T-helper 17 cell (primary cell): ENCODE measurements around the gene TAF3. TPM values are rescaled to one million over a fixed set of nuclear protein-coding genes. Genes with fewer than 3 reads are reported as not detected.
"Not testable (repeated sequence)": the region's sequence is repeated elsewhere in the genome, so short reads cannot be mapped to it uniquely, and the experiment has no call there.

ENCODE experiments used
- ATAC-seq: fragments of 150-1000 bp; cut with Tn5 transposase; 2 replicates; pipeline ENCODE4 v1.10.0; 2021; ENCODE audit warnings: mild to moderate bottlenecking, moderate library complexity
- DNase-seq, 3 donors: peaks; one replicate each; pipeline versions ENCODE4 v3.0.0 to v3.0.0-alpha.2; 2020 to 2021
- H3K9me3 ChIP-seq: one replicate; pipeline ENCODE4 v1.7.0; 2013; ENCODE audit warnings: low read length, mild to moderate bottlenecking; ENCODE audit not compliant: control insufficient read depth, poor library complexity, severe bottlenecking
- H3K27ac Mint-ChIP-seq: one replicate; pipeline ENCODE4 v1.8.0; 2022; ENCODE audit warnings: mild to moderate bottlenecking, moderate library complexity, mixed read lengths
- H3K27me3 Mint-ChIP-seq: one replicate; pipeline ENCODE4 v1.8.0; 2022; ENCODE audit warnings: mixed read lengths
- H3K36me3 Mint-ChIP-seq: one replicate; pipeline ENCODE4 v1.8.0; 2022; ENCODE audit warnings: low read depth, mixed read lengths
- H3K4me1 Mint-ChIP-seq: one replicate; pipeline ENCODE4 v1.8.0; 2022; ENCODE audit warnings: mild to moderate bottlenecking, mixed read lengths
- H3K4me3 Mint-ChIP-seq: one replicate; pipeline ENCODE4 v1.8.0; 2022; ENCODE audit warnings: mild to moderate bottlenecking, moderate library complexity, mixed read lengths
- total RNA-seq, 4 donors: library from RNA in 2 of 4; stranded (reverse) in 2 of 4; gene quantifications; one replicate each; pipeline ENCODE4 v1.2.3 and lab custom pipeline; 2022 to 2026

Gene TAF3, protein sequence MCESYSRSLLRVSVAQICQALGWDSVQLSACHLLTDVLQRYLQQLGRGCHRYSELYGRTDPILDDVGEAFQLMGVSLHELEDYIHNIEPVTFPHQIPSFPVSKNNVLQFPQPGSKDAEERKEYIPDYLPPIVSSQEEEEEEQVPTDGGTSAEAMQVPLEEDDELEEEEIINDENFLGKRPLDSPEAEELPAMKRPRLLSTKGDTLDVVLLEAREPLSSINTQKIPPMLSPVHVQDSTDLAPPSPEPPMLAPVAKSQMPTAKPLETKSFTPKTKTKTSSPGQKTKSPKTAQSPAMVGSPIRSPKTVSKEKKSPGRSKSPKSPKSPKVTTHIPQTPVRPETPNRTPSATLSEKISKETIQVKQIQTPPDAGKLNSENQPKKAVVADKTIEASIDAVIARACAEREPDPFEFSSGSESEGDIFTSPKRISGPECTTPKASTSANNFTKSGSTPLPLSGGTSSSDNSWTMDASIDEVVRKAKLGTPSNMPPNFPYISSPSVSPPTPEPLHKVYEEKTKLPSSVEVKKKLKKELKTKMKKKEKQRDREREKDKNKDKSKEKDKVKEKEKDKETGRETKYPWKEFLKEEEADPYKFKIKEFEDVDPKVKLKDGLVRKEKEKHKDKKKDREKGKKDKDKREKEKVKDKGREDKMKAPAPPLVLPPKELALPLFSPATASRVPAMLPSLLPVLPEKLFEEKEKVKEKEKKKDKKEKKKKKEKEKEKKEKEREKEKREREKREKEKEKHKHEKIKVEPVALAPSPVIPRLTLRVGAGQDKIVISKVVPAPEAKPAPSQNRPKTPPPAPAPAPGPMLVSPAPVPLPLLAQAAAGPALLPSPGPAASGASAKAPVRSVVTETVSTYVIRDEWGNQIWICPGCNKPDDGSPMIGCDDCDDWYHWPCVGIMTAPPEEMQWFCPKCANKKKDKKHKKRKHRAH
- total RNA-seq: 10 to 100 TPM; 17.0 to 18.4 TPM
- 34.9 to 41.6 reads per million in 2 donors for total RNA-seq (lab: John Stamatoyannopoulos, UW)

DNA sequence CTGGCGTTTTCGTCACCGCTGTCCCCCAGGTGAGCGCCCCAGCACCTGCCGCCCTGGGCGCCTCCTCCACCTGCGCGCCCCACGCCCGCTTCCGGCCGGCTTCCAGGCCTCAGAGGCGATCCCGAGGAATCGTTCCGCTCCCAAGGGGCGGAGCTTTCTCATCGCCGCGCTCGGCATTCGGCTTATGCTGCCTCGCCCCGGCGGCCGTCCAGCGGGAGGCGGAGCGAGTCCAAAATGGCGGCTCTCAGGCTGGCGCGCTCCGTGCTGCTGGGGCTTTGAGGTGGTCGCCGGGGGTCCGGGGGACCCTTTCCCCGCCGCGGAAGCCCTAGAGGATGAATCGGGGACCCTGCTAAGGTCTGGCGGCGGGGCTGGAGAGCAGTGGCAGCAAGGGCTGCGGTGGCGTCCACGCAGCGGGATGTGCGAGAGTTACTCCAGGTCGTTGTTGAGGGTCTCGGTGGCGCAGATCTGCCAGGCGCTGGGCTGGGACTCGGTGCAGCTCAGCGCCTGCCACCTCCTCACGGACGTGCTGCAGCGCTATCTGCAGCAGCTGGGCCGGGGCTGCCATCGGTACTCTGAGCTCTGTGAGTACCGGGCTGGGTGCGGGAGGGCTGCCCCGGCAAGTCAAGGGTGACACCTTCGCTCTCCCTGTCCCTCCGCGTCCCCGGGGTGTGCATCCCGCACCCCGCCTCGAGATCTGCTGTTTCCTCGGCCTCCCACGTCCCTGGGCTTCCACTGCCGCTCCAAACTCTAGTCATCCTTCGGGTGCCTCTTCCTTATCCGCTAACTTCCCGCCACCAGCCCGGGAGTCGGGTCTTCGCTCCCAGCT is at the start of gene TAF3:
TAF3 (plus strand) TSS at position 211 of the 826 bp plus-strand sequence; CDS start at position 416, 205 bp downstream.
- peak; percentile 82 to 92 (median 83) for DNase-seq
- Mint-ChIP-seq H3K36me3 (peaks cover 8% of the 10 kb centered on the region), H3K4me1 (peaks cover 28% of the 10 kb centered on the region), H3K4me3 (peak within 1 kb of the TSS; percentile 100), H3K27me3 (peaks cover 5% of the 10 kb centered on the region), H3K27ac (peak within 1 kb of the TSS; percentile 95)
- no peaks in the 10 kb centered on the region for H3K9me3 ChIP-seq
- ATAC-seq: peak; percentile 95

DNA sequence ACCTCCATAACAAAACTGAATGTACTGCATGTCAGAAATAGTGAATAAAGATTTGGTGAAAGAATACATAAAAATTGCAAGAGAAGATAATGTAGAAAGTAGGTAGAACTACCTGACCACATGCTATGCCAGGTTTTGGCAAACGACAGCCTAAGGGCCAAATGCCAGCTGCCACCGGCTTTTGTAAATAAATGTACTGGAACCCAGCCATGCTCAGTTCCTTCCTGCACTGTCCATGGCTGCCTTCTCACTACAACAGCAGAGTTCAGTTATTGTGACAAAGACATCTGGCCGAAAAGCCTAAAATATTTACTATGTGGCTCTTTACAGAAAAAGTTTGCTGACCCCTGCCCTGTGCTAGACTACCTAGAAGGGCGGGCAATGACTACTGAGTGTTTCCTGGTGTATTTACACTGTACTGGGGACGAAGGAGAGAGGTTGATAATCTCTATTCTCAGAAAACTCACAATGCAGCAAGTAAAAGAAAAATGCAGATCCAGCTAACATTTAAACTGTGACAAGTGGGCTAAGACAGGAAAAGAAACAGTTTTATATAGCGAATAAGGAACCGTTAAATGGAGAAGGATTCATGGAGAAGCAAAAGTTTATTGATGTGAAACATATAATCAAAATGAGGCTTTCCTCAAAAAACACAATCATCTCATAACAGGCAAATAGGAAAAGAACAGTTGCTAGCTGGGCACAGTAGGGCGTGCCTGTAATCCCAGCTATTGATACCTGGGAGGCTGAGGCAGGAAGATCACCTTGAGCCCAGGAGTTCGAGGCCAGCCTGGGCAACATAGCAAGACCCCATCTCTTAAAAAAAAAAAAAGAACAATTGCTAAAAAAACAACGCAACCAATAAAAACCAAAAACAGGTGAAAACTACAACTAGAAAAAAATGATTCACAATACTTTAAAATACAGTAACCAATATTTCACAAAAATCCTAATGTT is 44.2 kb upstream of the TAF3 start:
- Mint-ChIP-seq H3K36me3 (peaks cover 16% of the 10 kb centered on the region), H3K4me3 (no peak overlapping the region), H3K4me1 (peaks cover 3% of the 10 kb centered on the region), H3K27me3 (no peaks in the 10 kb centered on the region), H3K27ac (no peak overlapping the region)
- DNase-seq: no peak
- no peak for ATAC-seq
- H3K9me3 ChIP-seq: no peaks in the 10 kb centered on the region

DNA sequence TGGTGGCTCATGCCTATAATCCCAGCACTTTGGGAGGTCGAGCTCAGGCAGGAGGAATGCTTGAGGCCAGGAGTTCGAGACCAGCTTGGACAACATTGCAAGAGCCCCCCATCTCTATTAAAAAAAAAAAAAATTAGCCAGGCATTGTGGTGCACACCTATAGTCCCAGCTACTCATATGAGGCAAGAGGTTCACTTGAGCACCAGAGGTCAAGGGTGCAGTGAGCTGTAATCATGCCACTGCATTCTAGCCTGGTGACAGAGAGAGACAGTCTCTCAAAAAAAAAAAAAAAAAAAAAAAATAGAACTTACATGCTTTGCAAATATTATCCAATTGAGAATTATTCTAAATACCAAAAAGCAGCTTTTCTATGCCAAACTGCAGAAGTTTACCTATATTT is 41.5 kb upstream of the TAF3 start:
- ATAC-seq (no peak), DNase-seq (no peak)
- H3K9me3 ChIP-seq: no peaks in the 10 kb centered on the region
- Mint-ChIP-seq H3K4me1 (peaks cover 7% of the 10 kb centered on the region), H3K4me3 (no peak overlapping the region), H3K27ac (no peak overlapping the region), H3K27me3 (no peaks in the 10 kb centered on the region), H3K36me3 (peaks cover 13% of the 10 kb centered on the region)

DNA sequence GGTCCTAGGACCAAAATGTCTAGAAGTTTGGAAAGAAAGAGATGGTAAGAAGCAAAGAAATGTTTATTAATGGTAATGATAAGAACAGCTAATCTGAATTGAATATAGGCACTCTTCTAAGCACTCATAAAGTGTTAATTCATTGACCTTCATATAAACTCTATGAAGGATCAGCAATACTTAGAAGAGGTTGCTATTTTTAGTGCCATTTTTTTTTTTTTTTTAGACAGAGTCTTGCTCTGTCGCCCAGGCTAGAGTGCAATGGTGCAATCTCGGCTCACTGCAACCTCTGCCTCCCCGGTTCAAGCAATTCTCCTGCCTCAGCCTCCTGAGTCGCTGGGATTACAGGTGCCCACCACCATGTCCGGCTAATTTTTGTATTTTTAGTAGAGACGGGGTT is 36.1 kb upstream of the TAF3 start:
- H3K36me3 Mint-ChIP-seq, H3K27me3 Mint-ChIP-seq, H3K9me3 ChIP-seq, ATAC-seq, H3K4me3 Mint-ChIP-seq, H3K27ac Mint-ChIP-seq, DNase-seq: not testable (repeated sequence)
- H3K4me1 Mint-ChIP-seq: peaks cover 19% of the 10 kb centered on the region

DNA sequence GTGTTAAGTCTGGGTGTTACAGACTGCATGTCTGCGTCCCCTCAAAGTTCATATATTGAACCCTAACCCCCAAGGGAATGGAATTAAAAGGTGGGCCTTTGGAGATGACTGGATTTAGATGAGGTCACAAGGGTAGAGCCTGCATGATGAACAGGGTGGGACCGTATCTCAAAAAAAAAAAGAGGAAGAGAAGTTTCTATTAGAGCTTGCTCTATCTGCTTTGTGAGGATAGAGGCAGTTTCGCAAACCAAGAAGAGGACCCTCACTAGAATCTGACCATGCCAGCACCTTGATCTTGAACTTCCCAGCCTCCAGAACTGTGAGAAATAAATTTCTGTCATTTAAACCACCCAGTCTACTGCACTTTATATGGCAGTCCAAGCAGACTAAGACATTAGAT is 31.9 kb upstream of the TAF3 start:
- H3K36me3 Mint-ChIP-seq: peaks cover 3% of the 10 kb centered on the region
- no peaks in the 10 kb centered on the region for H3K27me3 Mint-ChIP-seq
- no peak for DNase-seq
- no peak overlapping the region for H3K27ac Mint-ChIP-seq
- peaks cover 32% of the 10 kb centered on the region for H3K4me1 Mint-ChIP-seq
- H3K9me3 ChIP-seq: no peaks in the 10 kb centered on the region
- no peak overlapping the region for H3K4me3 Mint-ChIP-seq
- ATAC-seq: no peak

DNA sequence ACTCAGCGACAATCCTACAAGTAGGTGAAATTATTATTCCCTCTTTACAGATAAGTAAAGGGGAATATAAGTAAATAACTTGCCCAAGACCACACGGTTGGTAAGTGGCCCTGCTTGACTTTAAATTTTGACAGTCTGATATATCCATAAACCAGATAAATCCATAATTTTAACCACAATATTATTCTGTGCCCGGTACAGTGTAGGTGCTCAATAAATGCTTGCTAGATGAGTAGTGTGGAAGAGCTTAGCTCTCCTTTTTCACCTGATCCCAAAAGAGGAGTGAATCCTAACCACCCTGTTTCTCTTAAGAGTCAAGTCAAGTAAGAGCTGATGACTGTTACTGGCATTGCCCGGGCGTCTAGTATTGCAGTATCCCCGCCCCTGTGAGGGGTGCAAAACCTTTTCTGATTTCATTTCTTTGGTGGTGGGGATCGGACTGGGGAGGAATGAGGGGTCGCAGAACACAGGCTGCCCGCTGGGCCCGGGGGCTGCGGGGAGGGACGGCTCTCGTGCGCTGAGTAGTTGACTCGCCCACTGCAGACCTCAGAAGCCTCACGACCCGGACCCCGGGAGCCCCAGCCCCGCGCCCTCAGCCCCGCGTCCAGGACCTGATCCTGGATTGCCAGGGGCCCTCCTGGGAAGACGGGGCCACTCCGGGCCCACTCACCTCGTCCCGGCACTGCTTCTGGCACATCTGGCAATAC is 31.0 kb upstream of the TAF3 start:
- peaks cover 35% of the 10 kb centered on the region for H3K4me1 Mint-ChIP-seq
- no peak for ATAC-seq
- H3K27ac Mint-ChIP-seq: no peak overlapping the region
- H3K36me3 Mint-ChIP-seq: peaks cover 3% of the 10 kb centered on the region
- no peaks in the 10 kb centered on the region for H3K27me3 Mint-ChIP-seq
- no peak overlapping the region for H3K4me3 Mint-ChIP-seq
- DNase-seq: no peak
- H3K9me3 ChIP-seq: no peaks in the 10 kb centered on the region

DNA sequence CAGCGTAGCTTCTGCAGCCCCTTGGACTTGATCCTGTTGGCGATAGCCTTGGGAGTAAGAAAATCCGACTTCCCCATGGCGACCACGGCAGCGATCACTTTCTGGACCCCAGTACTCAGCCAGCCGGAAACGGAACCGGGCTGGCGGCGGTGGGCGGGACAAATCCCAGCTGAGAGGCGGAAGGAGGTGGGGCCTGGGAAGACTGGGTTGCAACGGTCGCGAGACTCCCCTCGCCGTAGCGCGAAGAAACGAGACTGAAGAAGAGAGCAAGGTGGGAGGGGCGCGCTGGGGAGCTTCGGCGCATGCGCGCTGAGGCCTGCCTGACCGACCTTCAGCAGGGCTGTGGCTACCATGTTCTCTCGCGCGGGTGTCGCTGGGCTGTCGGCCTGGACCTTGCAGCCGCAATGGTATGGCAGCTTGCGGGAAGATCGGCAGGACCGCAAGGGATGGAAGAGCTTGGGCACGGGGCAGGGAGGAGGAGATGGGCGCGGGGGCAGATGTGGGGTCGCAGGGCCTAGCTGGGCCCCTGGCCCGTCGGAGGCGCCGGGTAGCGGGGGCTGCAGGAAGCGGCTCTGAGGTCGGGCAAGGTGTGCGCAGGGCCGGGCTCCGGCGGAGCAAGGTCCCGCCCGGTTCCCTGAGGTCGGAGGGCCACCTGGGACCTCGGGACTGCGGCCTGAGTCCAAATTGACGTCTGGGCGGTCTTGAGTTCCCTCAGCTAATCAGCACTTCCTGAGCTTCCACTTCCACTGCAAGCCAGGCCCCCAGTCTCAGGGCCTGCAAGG is 30.3 kb upstream of the TAF3 start, which contains the start of the genes ATP5F1C and KIN:
ATP5F1C (plus strand) TSS at position 321 of the 782 bp plus-strand sequence; CDS start at position 352, 31 bp downstream.
KIN (minus strand) TSS at position 137 of the 782 bp plus-strand sequence; CDS start at position 77, 60 bp downstream.
- H3K4me3 Mint-ChIP-seq: no peak within 1 kb of the TSS
- peaks cover 5% of the 10 kb centered on the region for H3K36me3 Mint-ChIP-seq
- DNase-seq: peak; percentile 93 to 96 (median 95)
- peak; percentile 96 for ATAC-seq
- H3K4me1 Mint-ChIP-seq: peaks cover 43% of the 10 kb centered on the region
- H3K9me3 ChIP-seq: no peaks in the 10 kb centered on the region
- H3K27ac Mint-ChIP-seq: no peak within 1 kb of the TSS
- no peaks in the 10 kb centered on the region for H3K27me3 Mint-ChIP-seq

DNA sequence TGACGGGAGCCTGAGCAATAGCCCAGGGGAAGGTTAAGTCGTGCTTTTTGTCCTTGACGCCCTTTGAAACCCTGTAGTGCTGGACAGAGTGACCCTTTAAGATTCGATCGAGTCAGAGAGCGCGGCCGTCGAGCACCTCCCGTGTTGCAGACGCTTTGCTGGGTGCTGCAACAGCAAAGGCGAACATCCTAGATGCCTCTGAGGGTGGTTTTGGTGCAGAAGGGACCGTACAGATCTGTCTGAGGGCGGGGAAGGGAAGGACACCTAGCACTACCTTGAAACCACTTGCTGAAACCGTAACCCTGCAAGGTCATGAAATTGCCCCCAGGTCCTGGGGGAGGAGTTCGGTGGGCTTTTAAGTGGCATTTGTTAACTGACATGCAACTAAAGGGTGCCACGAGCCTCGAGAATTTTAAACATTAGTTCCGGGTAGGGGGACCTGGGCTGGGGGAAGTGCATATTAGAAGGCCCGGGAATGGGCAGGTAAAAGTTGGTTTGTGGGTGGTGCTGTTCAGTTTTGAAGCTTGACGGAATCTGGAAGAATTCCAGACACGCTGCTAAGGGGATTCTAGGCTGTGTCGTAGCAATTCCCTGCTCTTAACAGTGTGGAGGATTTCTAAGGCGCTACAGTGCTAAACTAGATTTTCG is 29.5 kb upstream of the TAF3 start:
- Mint-ChIP-seq H3K27me3 (no peaks in the 10 kb centered on the region), H3K4me1 (peaks cover 42% of the 10 kb centered on the region), H3K36me3 (peaks cover 5% of the 10 kb centered on the region), H3K27ac (no peak overlapping the region), H3K4me3 (no peak overlapping the region)
- H3K9me3 ChIP-seq: no peaks in the 10 kb centered on the region
- peak; percentile 8 for ATAC-seq
- peak in 1 of 3 donors; percentile 11 for DNase-seq

DNA sequence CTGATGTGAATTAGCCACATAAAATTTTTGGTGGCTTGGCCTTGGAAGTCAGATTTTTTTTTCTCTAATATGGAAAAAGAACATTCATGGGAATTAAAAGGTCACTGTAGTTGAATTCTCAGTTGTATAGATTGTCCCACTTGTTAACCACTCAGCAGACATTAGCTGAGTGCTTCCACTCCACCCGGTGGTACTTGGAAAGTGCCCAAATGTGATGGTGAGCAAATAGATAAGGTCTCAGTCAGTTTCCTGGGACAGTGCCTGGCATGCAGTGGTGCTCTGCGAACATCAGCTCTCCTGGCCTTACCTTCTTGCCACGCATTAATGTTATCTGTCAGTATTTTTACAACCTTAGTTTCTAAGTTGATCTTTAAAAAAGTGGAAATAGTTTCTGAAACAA is 28.9 kb upstream of the TAF3 start:
- H3K4me3 Mint-ChIP-seq: no peak overlapping the region
- H3K36me3 Mint-ChIP-seq: peaks cover 5% of the 10 kb centered on the region
- DNase-seq: no peak
- no peak overlapping the region for H3K27ac Mint-ChIP-seq
- peaks cover 47% of the 10 kb centered on the region for H3K4me1 Mint-ChIP-seq
- H3K27me3 Mint-ChIP-seq: no peaks in the 10 kb centered on the region
- no peak for ATAC-seq
- no peaks in the 10 kb centered on the region for H3K9me3 ChIP-seq

DNA sequence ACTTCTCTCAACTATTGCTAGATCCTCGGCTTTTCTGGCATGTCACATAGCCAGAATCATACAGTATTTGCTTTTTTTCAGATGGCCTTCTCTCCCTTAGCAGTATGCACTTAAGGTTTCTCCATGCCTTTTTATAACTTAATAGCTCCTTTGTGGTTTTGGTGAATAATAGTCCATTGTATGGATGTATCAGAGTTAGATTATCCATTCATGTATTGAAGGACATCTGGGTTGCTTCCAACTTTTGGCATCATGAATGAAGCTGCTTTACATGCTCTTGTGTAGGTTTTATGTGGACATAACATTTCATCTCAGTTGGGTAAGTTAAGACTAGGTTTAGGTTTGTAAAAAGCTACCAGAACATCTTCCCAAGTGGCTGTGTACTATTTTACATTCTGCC is 25.8 kb upstream of the TAF3 start:
- H3K36me3 Mint-ChIP-seq: peaks cover 5% of the 10 kb centered on the region
- H3K27ac Mint-ChIP-seq: peak overlapping the region; percentile 6
- H3K27me3 Mint-ChIP-seq: no peaks in the 10 kb centered on the region
- DNase-seq (no peak), ATAC-seq (no peak)
- H3K9me3 ChIP-seq: no peaks in the 10 kb centered on the region
- no peak overlapping the region for H3K4me3 Mint-ChIP-seq
- peaks cover 48% of the 10 kb centered on the region for H3K4me1 Mint-ChIP-seq
